Lower leg skin (tissue), 3 donors: ENCODE measurements around the gene MGA.

Experiments used
- POLR2A ChIP-seq, 2 donors: fragments of 450-650 bp; IDR thresholded peaks; one replicate each; pipeline ENCODE4 v1.6.1; 2016 to 2017; ENCODE audit warnings: antibody characterized with exemption in 2 of 2, mild to moderate bottlenecking in 1 of 2, moderate library complexity in 1 of 2
- TF ChIP-seq, protein P1 (sequence below), 3 donors: fragments of 450-650 bp; IDR thresholded peaks; one replicate each; pipeline ENCODE4 v1.5.1; 2016; ENCODE audit warnings: antibody characterized with exemption in 3 of 3, mild to moderate bottlenecking in 3 of 3, moderate library complexity in 2 of 3

DNA sequence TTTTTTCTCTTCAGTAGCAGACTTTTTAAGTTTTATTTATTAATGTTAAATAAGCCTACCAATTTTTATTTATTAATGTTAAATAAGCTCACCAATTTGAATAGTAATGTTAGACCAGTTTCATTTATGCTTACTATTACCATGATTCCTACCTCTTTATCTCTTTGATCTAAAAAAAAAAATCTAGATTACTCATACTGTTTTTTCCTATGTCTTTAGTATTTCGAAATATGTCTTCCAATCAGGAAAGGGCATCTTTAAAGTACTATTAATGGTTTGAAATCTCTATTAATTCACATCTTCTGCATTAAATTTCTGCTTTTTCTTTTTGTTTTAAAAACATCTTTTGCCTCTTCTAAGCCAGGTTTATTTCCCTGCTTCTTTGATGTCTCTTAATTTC, 86.6 kb downstream of the MGA start:
- TF ChIP-seq POLR2A (IDR thresholded peaks at IDR 0.05): no peak
- TF ChIP-seq, protein P1, sequence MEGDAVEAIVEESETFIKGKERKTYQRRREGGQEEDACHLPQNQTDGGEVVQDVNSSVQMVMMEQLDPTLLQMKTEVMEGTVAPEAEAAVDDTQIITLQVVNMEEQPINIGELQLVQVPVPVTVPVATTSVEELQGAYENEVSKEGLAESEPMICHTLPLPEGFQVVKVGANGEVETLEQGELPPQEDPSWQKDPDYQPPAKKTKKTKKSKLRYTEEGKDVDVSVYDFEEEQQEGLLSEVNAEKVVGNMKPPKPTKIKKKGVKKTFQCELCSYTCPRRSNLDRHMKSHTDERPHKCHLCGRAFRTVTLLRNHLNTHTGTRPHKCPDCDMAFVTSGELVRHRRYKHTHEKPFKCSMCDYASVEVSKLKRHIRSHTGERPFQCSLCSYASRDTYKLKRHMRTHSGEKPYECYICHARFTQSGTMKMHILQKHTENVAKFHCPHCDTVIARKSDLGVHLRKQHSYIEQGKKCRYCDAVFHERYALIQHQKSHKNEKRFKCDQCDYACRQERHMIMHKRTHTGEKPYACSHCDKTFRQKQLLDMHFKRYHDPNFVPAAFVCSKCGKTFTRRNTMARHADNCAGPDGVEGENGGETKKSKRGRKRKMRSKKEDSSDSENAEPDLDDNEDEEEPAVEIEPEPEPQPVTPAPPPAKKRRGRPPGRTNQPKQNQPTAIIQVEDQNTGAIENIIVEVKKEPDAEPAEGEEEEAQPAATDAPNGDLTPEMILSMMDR (IDR thresholded peaks at IDR 0.05): no peak
